Astrocyte of the spinal cord (primary cell): Measurements from ENCODE around the gene NAT14.
"Not testable (repeated sequence)": the region's sequence is repeated elsewhere in the genome, so short reads cannot be mapped to it uniquely, and the experiment has no call there.

Source experiments
- DNase-seq: peaks from one replicate; pipeline ENCODE4 v3.0.0; 2011; ENCODE audit warnings: low read depth, low spot score
- H3K4me3 ChIP-seq: 2 replicates; pipeline ENCODE4 v1.5.1; 2011; ENCODE audit warnings: low read depth, mild to moderate bottlenecking, low read length, moderate library complexity
- CTCF ChIP-seq: IDR thresholded peaks from 2 replicates; pipeline ENCODE4 v1.5.1; 2012; ENCODE audit warnings: low read depth, mild to moderate bottlenecking, low read length, inconsistent platforms
- in situ Hi-C: cut with HindIII; loops from 2 replicates; pipeline ENCODE4 v1.10.0; 2017; ENCODE audit warnings: low sequenced_read_pairs

Gene NAT14

GRCh38 chr19:55447421-55448174 lies 37.4 kb upstream of the NAT14 start:
- in situ Hi-C loops, result no loop called here
- no peak overlapping the region for H3K4me3 ChIP-seq
- DNase-seq, result peak; percentile 9
- TF ChIP-seq CTCF, result no peak

- in situ Hi-C loops, result not testable (repeated sequence)
Observed at GRCh38 chr19:55448175-55448490, 36.9 kb upstream of the NAT14 start.

GRCh38 chr19:55449469-55449868 lies 35.5 kb upstream of the NAT14 start:
- DNase-seq, result no peak
- no peak overlapping the region for H3K4me3 ChIP-seq
- TF ChIP-seq CTCF, result no peak
- in situ Hi-C loops, result no loop called here

More at GRCh38 chr19:55448175-55448490, 36.9 kb upstream of the NAT14 start:
- DNase-seq, H3K4me3 ChIP-seq: not testable (repeated sequence)

- in situ Hi-C loops, result no loop called here
- DNase-seq, result no peak
- TF ChIP-seq CTCF, result no peak
- H3K4me3 ChIP-seq, result no peak overlapping the region
Observed at GRCh38 chr19:55451163-55451964, 33.6 kb upstream of the NAT14 start.

- no peak overlapping the region for H3K4me3 ChIP-seq
- DNase-seq, result no peak
- TF ChIP-seq CTCF, result no peak
Observed at GRCh38 chr19:55451965-55452748, 32.8 kb upstream of the NAT14 start.

GRCh38 chr19:55452749-55453346 lies 32.1 kb upstream of the NAT14 start:
- H3K4me3 ChIP-seq, result no peak overlapping the region
- in situ Hi-C loops, result no loop called here
- peak; percentile 83 for DNase-seq
- TF ChIP-seq CTCF, result no peak

More at GRCh38 chr19:55451965-55452748, 32.8 kb upstream of the NAT14 start:
- in situ Hi-C loops, result no loop called here
